Activated T-cell treated with anti-CD3 and anti-CD28 coated beads, Interleukin-2, amount 50 U/mL, for 4 hours (primary cell): ENCODE results near the gene HOXB7. TPM values are rescaled to one million over a fixed set of nuclear protein-coding genes. Genes with fewer than 3 reads are reported as not detected.

ENCODE experiments used
- ATAC-seq, 2 donors: fragments of 200-7000 bp; cut with Tn5 transposase; one replicate each; pipeline ENCODE4 v1.10.0; 2021
- DNase-seq: peaks from one replicate; pipeline ENCODE4 v3.0.0-alpha.2; 2020
- H3K27me3 Mint-ChIP-seq: one replicate; pipeline ENCODE4 v1.8.0; 2021; ENCODE audit warnings: low read depth, mixed read lengths
- H3K36me3 Mint-ChIP-seq: one replicate; pipeline ENCODE4 v1.8.0; 2022; ENCODE audit warnings: mixed read lengths; ENCODE audit not compliant: insufficient read depth
- H3K4me1 Mint-ChIP-seq: one replicate; pipeline ENCODE4 v1.8.0; 2021; ENCODE audit warnings: low read depth, mixed read lengths
- H3K4me3 Mint-ChIP-seq: one replicate; pipeline ENCODE4 v1.8.0; 2021; ENCODE audit warnings: mild to moderate bottlenecking, moderate library complexity, mixed read lengths
- H3K9me3 Mint-ChIP-seq: one replicate; pipeline ENCODE4 v1.8.0; 2021; ENCODE audit warnings: mixed read lengths
- total RNA-seq, 3 donors: library from RNA; stranded (reverse); gene quantifications; one replicate each; pipeline ENCODE4 v1.2.1, GENCODE V29; 2021

The HOXB7 gene
- total RNA-seq, 3 donors from 2014 or later = 0.18 to 0.43 (median 0.38) TPM

- H3K27me3 Mint-ChIP-seq = peaks cover 87% of the 10 kb centered on the region
- H3K36me3 Mint-ChIP-seq = no peaks in the 10 kb centered on the region
- H3K4me3 Mint-ChIP-seq = peak overlapping the region; percentile 72
- H3K4me1 Mint-ChIP-seq = peaks cover 55% of the 10 kb centered on the region
- no peak for DNase-seq
- no peak for ATAC-seq
- H3K9me3 Mint-ChIP-seq = no peaks in the 10 kb centered on the region
Measured at GRCh38 chr17:48582750-48583069, 28.1 kb downstream of the HOXB7 start.

- Mint-ChIP-seq H3K27me3 (peaks cover 60% of the 10 kb centered on the region), H3K4me3 (peak overlapping the region; percentile 86), H3K9me3 (no peaks in the 10 kb centered on the region), H3K36me3 (no peaks in the 10 kb centered on the region), H3K4me1 (peaks cover 55% of the 10 kb centered on the region)
- DNase-seq = no peak
- no peak for ATAC-seq
Measured at GRCh38 chr17:48579760-48580554, 30.9 kb downstream of the HOXB7 start.

GRCh38 chr17:48579471-48579759, 31.4 kb downstream of the HOXB7 start:
- Mint-ChIP-seq H3K4me1 (peaks cover 53% of the 10 kb centered on the region), H3K36me3 (no peaks in the 10 kb centered on the region), H3K9me3 (no peaks in the 10 kb centered on the region), H3K4me3 (peak overlapping the region; percentile 86), H3K27me3 (peaks cover 58% of the 10 kb centered on the region)
- ATAC-seq = no peak
- no peak for DNase-seq

- no peaks in the 10 kb centered on the region for H3K36me3 Mint-ChIP-seq
- H3K27me3 Mint-ChIP-seq = peaks cover 56% of the 10 kb centered on the region
Measured at GRCh38 chr17:48578616-48579470, 32.0 kb downstream of the HOXB7 start.

GRCh38 chr17:48577946-48578615, 32.7 kb downstream of the HOXB7 start, which contains the start of gene HOXB4:
HOXB4 (minus strand) TSS chr17:48578350; CDS start chr17:48578319, 31 bp downstream.
- no peaks in the 10 kb centered on the region for H3K9me3 Mint-ChIP-seq
- H3K36me3 Mint-ChIP-seq = no peaks in the 10 kb centered on the region
- H3K4me3 Mint-ChIP-seq = peak within 1 kb of the TSS; percentile 86
- ATAC-seq (peak; percentile 70 to 74), DNase-seq (peak; percentile 49)
- H3K4me1 Mint-ChIP-seq = peaks cover 52% of the 10 kb centered on the region
- peaks cover 49% of the 10 kb centered on the region for H3K27me3 Mint-ChIP-seq

More at GRCh38 chr17:48578616-48579470, 32.0 kb downstream of the HOXB7 start:
- no peaks in the 10 kb centered on the region for H3K9me3 Mint-ChIP-seq
- H3K4me1 Mint-ChIP-seq = peaks cover 53% of the 10 kb centered on the region
- ATAC-seq (peak; percentile 50 to 60), DNase-seq (peak; percentile 26)
- H3K4me3 Mint-ChIP-seq = peak overlapping the region; percentile 86

- Mint-ChIP-seq H3K27me3 (peaks cover 43% of the 10 kb centered on the region), H3K9me3 (no peaks in the 10 kb centered on the region), H3K4me1 (peaks cover 49% of the 10 kb centered on the region), H3K4me3 (peak overlapping the region; percentile 81), H3K36me3 (no peaks in the 10 kb centered on the region)
- ATAC-seq (peak; percentile 8 to 16), DNase-seq (no peak)
Measured at GRCh38 chr17:48577330-48577945, 33.4 kb downstream of the HOXB7 start.

GRCh38 chr17:48576479-48577309, 34.1 kb downstream of the HOXB7 start:
- DNase-seq = no peak
- H3K27me3 Mint-ChIP-seq = peaks cover 37% of the 10 kb centered on the region
- no peaks in the 10 kb centered on the region for H3K36me3 Mint-ChIP-seq
- H3K4me3 Mint-ChIP-seq = peak overlapping the region; percentile 81
- H3K9me3 Mint-ChIP-seq = no peaks in the 10 kb centered on the region
- no peak for ATAC-seq
- peaks cover 44% of the 10 kb centered on the region for H3K4me1 Mint-ChIP-seq

- H3K27me3 Mint-ChIP-seq = peaks cover 29% of the 10 kb centered on the region
- no peak for DNase-seq
- no peaks in the 10 kb centered on the region for H3K9me3 Mint-ChIP-seq
- no peak for ATAC-seq
- H3K36me3 Mint-ChIP-seq = no peaks in the 10 kb centered on the region
- peaks cover 36% of the 10 kb centered on the region for H3K4me1 Mint-ChIP-seq
- H3K4me3 Mint-ChIP-seq = peak overlapping the region; percentile 35
Measured at GRCh38 chr17:48575673-48576478, 34.9 kb downstream of the HOXB7 start.

- Mint-ChIP-seq H3K27me3 (peaks cover 21% of the 10 kb centered on the region), H3K4me3 (no peak overlapping the region), H3K9me3 (no peaks in the 10 kb centered on the region), H3K36me3 (no peaks in the 10 kb centered on the region), H3K4me1 (peaks cover 31% of the 10 kb centered on the region)
- DNase-seq (no peak), ATAC-seq (no peak)
Measured at GRCh38 chr17:48575066-48575582, 35.7 kb downstream of the HOXB7 start.

GRCh38 chr17:48574505-48575065, 36.2 kb downstream of the HOXB7 start:
- Mint-ChIP-seq H3K4me1 (peaks cover 28% of the 10 kb centered on the region), H3K36me3 (no peaks in the 10 kb centered on the region), H3K27me3 (peaks cover 17% of the 10 kb centered on the region), H3K9me3 (no peaks in the 10 kb centered on the region), H3K4me3 (no peak overlapping the region)
- DNase-seq (no peak), ATAC-seq (no peak)

- no peaks in the 10 kb centered on the region for H3K36me3 Mint-ChIP-seq
Measured at GRCh38 chr17:48571826-48572417, 38.9 kb downstream of the HOXB7 start.

More at GRCh38 chr17:48571826-48572417, 38.9 kb downstream of the HOXB7 start:
- ATAC-seq = no peak
- H3K9me3 Mint-ChIP-seq = no peaks in the 10 kb centered on the region
- peaks cover 10% of the 10 kb centered on the region for H3K27me3 Mint-ChIP-seq
- H3K4me3 Mint-ChIP-seq = no peak overlapping the region
- H3K4me1 Mint-ChIP-seq = peaks cover 14% of the 10 kb centered on the region
- no peak for DNase-seq
